Right lobe of liver (tissue), 6 donors: ENCODE data around the gene NR2C2AP. TPM values are rescaled to one million over a fixed set of nuclear protein-coding genes. Genes with fewer than 3 reads are reported as not detected.
"Not testable (repeated sequence)": the region's sequence is repeated elsewhere in the genome, so short reads cannot be mapped to it uniquely, and the experiment has no call there.

Experiments used
- ATAC-seq, 4 donors: fragments of 200-7000 bp; cut with Tn5 transposase; one replicate each; pipeline ENCODE4 v1.9.1; 2020; ENCODE audit warnings: mild to moderate bottlenecking in 4 of 4, moderate library complexity in 4 of 4
- DNase-seq, 3 donors: peaks; one replicate each; pipeline ENCODE4 v3.0.0-alpha.2; 2020
- H3K27ac ChIP-seq, 3 donors: fragments of 200-600 bp; one replicate each; pipeline ENCODE4 v1.8.0; 2022
- H3K27me3 ChIP-seq, 2 donors: fragments of 200-600 bp; one replicate each; pipeline ENCODE4 v1.8.0; 2022
- H3K36me3 ChIP-seq, 4 donors: fragments of 200-600 bp; sonication (generic) in 1 of 4; one replicate each; pipeline versions ENCODE4 v1.5.1 to v1.8.0; 2017 to 2022; ENCODE audit warnings: control low read depth in 1 of 4
- H3K4me1 ChIP-seq, 4 donors: fragments of 200-600 bp; sonication (generic) in 1 of 4; one replicate each; pipeline versions ENCODE4 v1.5.1 to v1.8.0; 2017 to 2022; ENCODE audit warnings: control low read depth in 1 of 4
- H3K4me3 ChIP-seq, 3 donors: fragments of 200-600 bp; one replicate each; pipeline ENCODE4 v1.8.0; 2022
- H3K9me3 ChIP-seq, 4 donors: fragments of 200-600 bp; sonication (generic) in 1 of 4; one replicate each; pipeline versions ENCODE4 v1.5.1 to v1.8.0; 2017 to 2022; ENCODE audit warnings: control low read depth in 1 of 4
- POLR2A ChIP-seq: fragments of 450-650 bp; IDR thresholded peaks from one replicate; pipeline ENCODE4 v1.6.1; 2017; ENCODE audit warnings: antibody characterized with exemption, mild to moderate bottlenecking
- WGBS: methylation state at CpG from one replicate; pipeline ENCODE4 v1.1.6; 2018; ENCODE audit warnings: low coverage, low lambda C conversion rate; ENCODE audit not compliant: insufficient coverage; ENCODE audit errors: missing lambda C conversion rate; 5-methylcytosine and 5-hydroxymethylcytosine counted together
- intact Hi-C, 2 donors: fragments of 100-400 bp; cut with DNase I; formaldehyde crosslinking; loops; one replicate each; pipeline versions ENCODE4 v1.11.2 to v1.14.1; 2022
- total RNA-seq, 6 experiments: library from RNA; depleted of rRNA in 2 of 6; stranded (reverse); fragments of >200 nt in 2 of 6; fragmentation: NEBNext Ultra II Directional in 3 of 6; extraction: Animal tissue kit (Norgen Biotek cat#: 25700) in 3 of 6; gene quantifications; one replicate each; pipeline versions ENCODE4 v1.1.0 to v1.2.4, GENCODE V29; 2016 to 2023
- TF ChIP-seq, protein P1 (sequence below), 4 donors: fragments of 200-600 bp in 3 of 4; fragments of 450-650 bp in 1 of 4; IDR thresholded peaks; one replicate each; pipeline versions ENCODE4 v1.5.1 to v1.8.0; 2016 to 2022; ENCODE audit warnings: antibody characterized with exemption in 4 of 4, mild to moderate bottlenecking in 2 of 4
- donor health status: DM: no; HTN: yes; CAD: no.
- donor health status: DM: no; HTN: no; CAD: no.
- donor health status: DM: no; HTN: no; CAD: no.
- donor health status: DM: no; HTN: yes; CAD: no.
- donor health status: DM: no; HTN: yes; CAD: no.

NR2C2AP gene
- total RNA-seq, 6 experiments from 2014 or later, result 2.6 to 11.3 (median 5.4) TPM

DNA sequence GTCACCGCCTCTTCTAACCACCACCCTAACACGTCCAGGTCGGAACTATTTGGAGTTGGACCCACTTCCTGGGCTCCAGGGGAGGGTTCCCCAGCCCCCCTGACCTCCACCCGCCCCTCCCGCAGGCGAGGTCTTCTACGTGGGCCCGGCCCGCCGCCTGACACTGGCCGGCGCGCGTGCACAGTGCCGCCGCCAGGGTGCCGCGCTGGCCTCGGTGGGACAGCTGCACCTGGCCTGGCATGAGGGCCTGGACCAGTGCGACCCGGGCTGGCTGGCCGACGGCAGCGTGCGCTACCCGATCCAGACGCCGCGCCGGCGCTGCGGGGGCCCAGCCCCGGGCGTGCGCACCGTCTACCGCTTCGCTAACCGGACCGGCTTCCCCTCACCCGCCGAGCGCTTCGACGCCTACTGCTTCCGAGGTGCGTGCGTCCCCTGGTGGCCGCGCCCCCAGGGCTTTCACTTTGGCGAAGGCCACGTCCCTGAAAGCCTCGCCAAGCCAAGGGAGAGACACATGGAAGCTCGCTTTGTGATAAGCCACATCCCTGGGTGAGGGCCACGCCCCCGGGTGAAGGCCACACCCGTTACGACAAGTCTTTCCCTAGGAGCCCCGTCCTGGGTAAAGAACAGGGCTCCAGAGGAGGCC lies 21.8 kb upstream of the NR2C2AP start:
- WGBS, result under 1% methylated on average over 20 of the region's 59 CpGs
- H3K36me3 ChIP-seq, result no peaks in the 10 kb centered on the region
- H3K27me3 ChIP-seq, result no peaks in the 10 kb centered on the region
- H3K27ac ChIP-seq, result no peak overlapping the region
- ATAC-seq (peak; percentile 73 to 89 (median 83)), DNase-seq (peak; percentile 76 to 82 (median 81))
- peak overlapping the region; percentile 31 to 43 (median 32) for H3K4me3 ChIP-seq
- H3K9me3 ChIP-seq, result no peaks in the 10 kb centered on the region
- intact Hi-C loops, result no loop called here
- H3K4me1 ChIP-seq, result peaks cover 0 to 10% (median 3%) of the 10 kb centered on the region in 4 donors
- TF ChIP-seq POLR2A, result no peak
- TF ChIP-seq, protein P1, sequence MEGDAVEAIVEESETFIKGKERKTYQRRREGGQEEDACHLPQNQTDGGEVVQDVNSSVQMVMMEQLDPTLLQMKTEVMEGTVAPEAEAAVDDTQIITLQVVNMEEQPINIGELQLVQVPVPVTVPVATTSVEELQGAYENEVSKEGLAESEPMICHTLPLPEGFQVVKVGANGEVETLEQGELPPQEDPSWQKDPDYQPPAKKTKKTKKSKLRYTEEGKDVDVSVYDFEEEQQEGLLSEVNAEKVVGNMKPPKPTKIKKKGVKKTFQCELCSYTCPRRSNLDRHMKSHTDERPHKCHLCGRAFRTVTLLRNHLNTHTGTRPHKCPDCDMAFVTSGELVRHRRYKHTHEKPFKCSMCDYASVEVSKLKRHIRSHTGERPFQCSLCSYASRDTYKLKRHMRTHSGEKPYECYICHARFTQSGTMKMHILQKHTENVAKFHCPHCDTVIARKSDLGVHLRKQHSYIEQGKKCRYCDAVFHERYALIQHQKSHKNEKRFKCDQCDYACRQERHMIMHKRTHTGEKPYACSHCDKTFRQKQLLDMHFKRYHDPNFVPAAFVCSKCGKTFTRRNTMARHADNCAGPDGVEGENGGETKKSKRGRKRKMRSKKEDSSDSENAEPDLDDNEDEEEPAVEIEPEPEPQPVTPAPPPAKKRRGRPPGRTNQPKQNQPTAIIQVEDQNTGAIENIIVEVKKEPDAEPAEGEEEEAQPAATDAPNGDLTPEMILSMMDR (IDR thresholded peaks at IDR 0.05), result peak; percentile 61 to 70 (median 66)

DNA sequence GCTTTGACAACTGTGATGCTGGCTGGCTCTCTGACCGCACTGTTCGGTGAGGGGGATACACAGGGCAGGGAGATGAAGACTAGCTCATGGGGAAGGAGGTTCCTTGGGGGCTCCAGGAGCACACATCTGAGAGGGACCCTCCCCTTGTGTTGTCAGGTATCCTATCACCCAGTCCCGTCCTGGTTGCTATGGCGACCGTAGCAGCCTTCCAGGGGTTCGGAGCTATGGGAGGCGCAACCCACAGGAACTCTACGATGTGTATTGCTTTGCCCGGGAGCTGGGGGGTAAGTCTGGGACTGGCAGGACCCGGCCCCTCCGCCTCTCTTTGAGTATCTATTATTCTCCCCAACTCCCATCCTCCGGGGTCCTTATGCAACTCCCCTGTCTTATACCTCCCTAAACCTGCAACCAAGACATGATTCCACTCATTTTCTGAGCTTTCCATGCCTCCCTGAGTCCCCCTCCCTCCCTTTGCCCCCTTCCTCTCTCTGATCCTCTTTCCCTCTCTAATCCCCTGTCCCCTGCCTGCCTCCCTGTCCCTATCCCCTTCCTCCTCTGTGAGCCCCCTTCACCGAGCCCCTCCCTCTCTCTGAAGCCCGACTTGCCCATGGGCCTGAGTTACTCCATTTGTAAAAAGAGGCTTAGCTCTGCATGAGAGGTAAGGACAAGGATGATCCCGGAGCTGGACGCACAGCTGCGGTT lies 21.1 kb upstream of the NR2C2AP start:
- TF ChIP-seq, protein P1 (IDR thresholded peaks at IDR 0.05), result no peak
- TF ChIP-seq POLR2A, result no peak
- Histone ChIP-seq H3K4me3 (peak overlapping the region in 1 of 3 donors; percentile 43), H3K27ac (no peak overlapping the region), H3K4me1 (peaks cover 0 to 10% (median 3%) of the 10 kb centered on the region in 4 donors), H3K27me3 (no peaks in the 10 kb centered on the region), H3K9me3 (no peaks in the 10 kb centered on the region), H3K36me3 (no peaks in the 10 kb centered on the region)
- intact Hi-C loops, result no loop called here
- WGBS, result 31% methylated on average over 6 of the region's 17 CpGs
- DNase-seq (no peak), ATAC-seq (no peak)

DNA sequence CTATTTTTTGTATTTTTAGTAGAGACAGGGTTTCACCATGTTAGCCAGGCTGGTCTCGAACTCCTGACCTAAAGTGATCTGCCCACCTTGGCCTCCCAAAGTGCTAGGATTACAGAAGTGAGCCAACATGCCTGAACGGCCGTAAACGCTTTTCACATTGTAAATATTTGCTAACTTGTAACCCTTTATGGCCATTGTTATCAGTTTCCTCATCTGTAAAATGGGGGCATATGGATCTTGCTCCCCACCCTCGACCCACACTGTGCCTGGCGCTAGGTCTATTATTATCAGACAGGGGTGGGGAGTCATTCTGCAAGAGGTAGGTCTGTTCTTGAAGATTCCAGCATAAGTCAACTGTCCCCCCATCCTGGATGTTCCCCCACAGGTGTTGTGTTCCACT lies 20.4 kb upstream of the NR2C2AP start:
- no peaks in the 10 kb centered on the region for H3K36me3 ChIP-seq
- no peaks in the 10 kb centered on the region for H3K27me3 ChIP-seq
- intact Hi-C loops, result no loop called here

DNA sequence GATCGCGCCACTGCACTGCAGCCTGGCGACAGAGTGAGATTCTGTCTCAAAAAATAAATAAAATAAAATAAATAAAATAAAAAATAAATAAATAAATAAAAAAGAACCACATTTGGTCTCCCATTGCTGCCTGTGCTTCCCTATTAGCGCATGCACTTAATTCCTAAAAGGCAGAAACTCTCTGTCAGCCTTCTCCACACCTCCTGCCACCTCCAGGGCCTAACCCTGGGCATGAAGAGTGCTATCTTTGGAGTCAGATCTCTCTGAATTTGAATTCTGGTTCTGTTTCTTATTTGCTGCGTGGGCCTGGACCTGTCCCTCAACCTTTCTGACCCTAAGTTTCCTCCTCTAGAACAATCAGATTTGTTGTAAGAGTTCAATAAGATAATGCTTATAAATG lies 19.8 kb upstream of the NR2C2AP start:
- DNase-seq (no peak), ATAC-seq (no peak)
- 84% methylated on average over 4 of the region's 5 CpGs for WGBS
- Histone ChIP-seq H3K4me1 (no peaks in the 10 kb centered on the region), H3K9me3 (no peaks in the 10 kb centered on the region), H3K27me3 (no peaks in the 10 kb centered on the region), H3K36me3 (no peaks in the 10 kb centered on the region), H3K27ac (no peak overlapping the region), H3K4me3 (no peak overlapping the region)
- TF ChIP-seq, protein P1 (IDR thresholded peaks at IDR 0.05), result no peak
- intact Hi-C loops, result no loop called here

More for the DNA sequence above, 20.4 kb upstream of the NR2C2AP start:
- Histone ChIP-seq H3K4me1 (peaks cover 0 to 6% (median 3%) of the 10 kb centered on the region in 4 donors), H3K4me3 (no peak overlapping the region), H3K9me3 (no peaks in the 10 kb centered on the region), H3K27ac (no peak overlapping the region)
- ATAC-seq, result no peak
- WGBS, result 57% methylated on average over 6 of the region's 6 CpGs
- no peak for TF ChIP-seq POLR2A
- TF ChIP-seq, protein P1 (IDR thresholded peaks at IDR 0.05), result no peak
- no peak for DNase-seq

DNA sequence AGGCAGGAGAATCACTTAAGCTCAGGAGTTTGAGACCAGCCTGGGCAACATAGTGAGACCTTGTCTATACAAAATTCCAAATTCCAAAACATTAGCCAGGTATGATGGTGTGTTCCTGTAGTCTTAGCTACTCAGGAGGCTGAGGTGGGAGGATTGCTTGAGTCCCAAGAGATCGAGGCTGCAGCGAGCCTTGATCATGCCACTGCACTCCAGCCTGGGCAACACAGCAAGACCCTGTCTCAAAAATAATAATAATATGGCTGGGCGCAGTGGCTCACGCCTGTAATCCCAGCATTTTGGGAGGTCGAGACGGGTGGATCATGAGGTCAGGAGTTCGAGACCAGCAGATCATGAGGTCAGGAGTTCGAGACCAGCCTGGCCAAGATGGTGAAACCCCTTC lies 17.8 kb upstream of the NR2C2AP start:
- H3K9me3 ChIP-seq, ATAC-seq, H3K27me3 ChIP-seq, H3K36me3 ChIP-seq, H3K27ac ChIP-seq, H3K4me3 ChIP-seq, H3K4me1 ChIP-seq, intact Hi-C loops, DNase-seq: not testable (repeated sequence)
- WGBS, result 63% methylated on average over 8 of the region's 8 CpGs
